DMS153 treated with DMSO at 0.1 percent for 48 hours (cell line): ENCODE results near the gene MRC2.
"Not testable (repeated sequence)": the region's sequence is repeated elsewhere in the genome, so short reads cannot be mapped to it uniquely, and the experiment has no call there.

ENCODE experiments used
- DNase-seq: peaks from one replicate; lab custom pipeline; 2025; ENCODE audit not compliant: unreplicated experiment; lab: John Stamatoyannopoulos, UW

MRC2 gene

GRCh38 chr17:62698459-62698858 lies 71.0 kb downstream of the MRC2 start:
- DNase-seq = not testable (repeated sequence)

- DNase-seq = no peak
These were observed 73.7 kb downstream of the MRC2 start for GRCh38 chr17:62700964-62701705.

- no peak for DNase-seq
These were observed 74.2 kb downstream of the MRC2 start for GRCh38 chr17:62701706-62702085.

- no peak for DNase-seq
These were observed 75.3 kb downstream of the MRC2 start for GRCh38 chr17:62702746-62703260.

- DNase-seq = no peak
These were observed 75.8 kb downstream of the MRC2 start for GRCh38 chr17:62703261-62703775.

- DNase-seq = peak; percentile 39
These were observed 76.4 kb downstream of the MRC2 start for GRCh38 chr17:62703776-62704380.

GRCh38 chr17:62704381-62704971 lies 77.0 kb downstream of the MRC2 start:
- DNase-seq = no peak

GRCh38 chr17:62705156-62705777 lies 77.8 kb downstream of the MRC2 start:
- DNase-seq = no peak

GRCh38 chr17:62705778-62706597 lies 78.5 kb downstream of the MRC2 start:
- peak; percentile 11 for DNase-seq

GRCh38 chr17:62706598-62707424 lies 79.3 kb downstream of the MRC2 start:
- no peak for DNase-seq

- no peak for DNase-seq
These were observed 79.9 kb downstream of the MRC2 start for GRCh38 chr17:62707425-62707739.

- DNase-seq = no peak
These were observed 81.1 kb downstream of the MRC2 start for GRCh38 chr17:62708587-62708986.

GRCh38 chr17:62712171-62712581 lies 84.7 kb downstream of the MRC2 start:
- DNase-seq = no peak

- DNase-seq = no peak
These were observed 85.8 kb downstream of the MRC2 start for GRCh38 chr17:62713086-62713881.

- no peak for DNase-seq
These were observed 86.7 kb downstream of the MRC2 start for GRCh38 chr17:62714016-62714777.

GRCh38 chr17:62715882-62716390 lies 88.5 kb downstream of the MRC2 start:
- DNase-seq = no peak

GRCh38 chr17:62716834-62717588 lies 89.5 kb downstream of the MRC2 start:
- DNase-seq = no peak

- DNase-seq = no peak
These were observed 90.1 kb downstream of the MRC2 start for GRCh38 chr17:62717589-62717855.
